ENCODE measurements around the gene TECPR1. TPM values are rescaled to one million over a fixed set of nuclear protein-coding genes. Genes with fewer than 3 reads are reported as not detected.

Gene TECPR1
- total and polyA plus RNA-seq, 4 donors: 16.7 to 73.6 (median 31.8) TPM

DNA sequence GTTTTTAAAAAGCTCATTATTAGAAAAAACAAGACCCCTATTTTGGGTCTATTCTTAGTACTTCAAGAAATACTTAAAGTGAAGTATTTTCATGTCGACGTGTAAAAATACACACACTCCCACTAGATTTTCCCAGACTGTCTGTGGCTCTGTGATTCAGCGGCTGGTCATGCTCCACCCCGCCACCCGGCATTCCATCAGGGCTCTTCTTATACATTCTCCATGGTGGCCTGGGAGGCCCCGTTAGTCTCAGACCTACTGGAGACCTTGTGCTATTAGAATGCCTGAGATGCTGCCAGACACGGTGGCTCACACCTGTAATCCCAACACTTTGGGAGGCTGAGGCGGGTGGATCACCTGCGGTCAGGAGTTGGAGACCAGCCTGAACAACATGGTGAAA, 13.1 kb downstream of the TECPR1 start:
- Histone ChIP-seq H3K9me3 (ENCODE audit: control insufficient read depth in 4 of 4, insufficient read depth in 3 of 4, low read length in 3 of 4) (peaks cover 0 to 2% (median 0%) of the 10 kb centered on the region in 4 donors), H3K4me3 (no peak overlapping the region), H3K27ac (ENCODE audit: low read depth in 1 of 2, low read length in 1 of 2) (no peak overlapping the region), H3K9ac (ENCODE audit: insufficient read depth in 1 of 2, low read length in 2 of 2) (no peak overlapping the region), H3K27me3 (ENCODE audit: control insufficient read depth in 3 of 3, insufficient read depth in 3 of 3, low read length in 2 of 3) (no peaks in the 10 kb centered on the region), H3K36me3 (ENCODE audit: control insufficient read depth in 4 of 4, insufficient read depth in 4 of 4, low read length in 4 of 4) (peaks cover 0 to 43% (median 2%) of the 10 kb centered on the region in 4 donors), H3K4me1 (ENCODE audit: control insufficient read depth in 5 of 5, insufficient read depth in 5 of 5, low read length in 5 of 5) (no peaks in the 10 kb centered on the region)
- 95 to 96% methylated on average over 9 of the region's 9 CpGs for WGBS, 2 donors
- DNase-seq (no peak), ATAC-seq (ENCODE audit: insufficient read depth, low FRiP score) (no peak)
- TF ChIP-seq, protein P1, sequence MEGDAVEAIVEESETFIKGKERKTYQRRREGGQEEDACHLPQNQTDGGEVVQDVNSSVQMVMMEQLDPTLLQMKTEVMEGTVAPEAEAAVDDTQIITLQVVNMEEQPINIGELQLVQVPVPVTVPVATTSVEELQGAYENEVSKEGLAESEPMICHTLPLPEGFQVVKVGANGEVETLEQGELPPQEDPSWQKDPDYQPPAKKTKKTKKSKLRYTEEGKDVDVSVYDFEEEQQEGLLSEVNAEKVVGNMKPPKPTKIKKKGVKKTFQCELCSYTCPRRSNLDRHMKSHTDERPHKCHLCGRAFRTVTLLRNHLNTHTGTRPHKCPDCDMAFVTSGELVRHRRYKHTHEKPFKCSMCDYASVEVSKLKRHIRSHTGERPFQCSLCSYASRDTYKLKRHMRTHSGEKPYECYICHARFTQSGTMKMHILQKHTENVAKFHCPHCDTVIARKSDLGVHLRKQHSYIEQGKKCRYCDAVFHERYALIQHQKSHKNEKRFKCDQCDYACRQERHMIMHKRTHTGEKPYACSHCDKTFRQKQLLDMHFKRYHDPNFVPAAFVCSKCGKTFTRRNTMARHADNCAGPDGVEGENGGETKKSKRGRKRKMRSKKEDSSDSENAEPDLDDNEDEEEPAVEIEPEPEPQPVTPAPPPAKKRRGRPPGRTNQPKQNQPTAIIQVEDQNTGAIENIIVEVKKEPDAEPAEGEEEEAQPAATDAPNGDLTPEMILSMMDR (IDR thresholded peaks at IDR 0.05; ENCODE audit: control extremely low read depth, extremely low read depth): no peak

DNA sequence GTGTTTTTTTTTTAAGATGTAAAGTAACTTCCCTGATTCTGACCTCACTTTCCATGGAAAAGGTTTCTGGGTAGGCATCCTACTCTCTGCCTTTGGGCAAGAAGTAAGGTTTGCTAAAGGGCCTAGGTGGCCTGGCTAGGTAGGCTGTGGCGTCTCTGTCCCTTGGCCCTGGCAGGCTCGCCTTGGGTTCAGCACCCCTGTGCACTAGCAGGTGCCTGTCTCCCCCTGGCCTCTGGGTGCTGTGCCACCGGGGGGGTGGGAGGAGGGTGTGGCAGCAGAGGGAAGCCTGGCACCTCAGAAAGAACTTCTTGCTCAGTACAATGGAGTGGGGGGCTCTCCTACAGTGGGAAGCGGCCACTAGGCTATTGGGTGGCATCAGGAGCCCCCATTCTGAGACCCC, 14.0 kb downstream of the TECPR1 start:
- TF ChIP-seq, protein P1 (IDR thresholded peaks at IDR 0.05; ENCODE audit: control extremely low read depth, extremely low read depth): no peak
- no peak for ATAC-seq (ENCODE audit: insufficient read depth, low FRiP score)
- Histone ChIP-seq H3K9ac (ENCODE audit: insufficient read depth in 1 of 2, low read length in 2 of 2) (no peak overlapping the region), H3K4me3 (no peak overlapping the region), H3K9me3 (ENCODE audit: control insufficient read depth in 4 of 4, insufficient read depth in 3 of 4, low read length in 3 of 4) (peaks cover 0 to 2% (median 0%) of the 10 kb centered on the region in 4 donors), H3K36me3 (ENCODE audit: control insufficient read depth in 4 of 4, insufficient read depth in 4 of 4, low read length in 4 of 4) (peaks cover 0 to 46% (median 2%) of the 10 kb centered on the region in 4 donors), H3K27ac (ENCODE audit: low read depth in 1 of 2, low read length in 1 of 2) (no peak overlapping the region), H3K27me3 (ENCODE audit: control insufficient read depth in 3 of 3, insufficient read depth in 3 of 3, low read length in 2 of 3) (no peaks in the 10 kb centered on the region), H3K4me1 (ENCODE audit: control insufficient read depth in 5 of 5, insufficient read depth in 5 of 5, low read length in 5 of 5) (no peaks in the 10 kb centered on the region)
- 98% methylated on average over 4 of the region's 4 CpGs for WGBS, 2 donors
- no peak for DNase-seq

DNA sequence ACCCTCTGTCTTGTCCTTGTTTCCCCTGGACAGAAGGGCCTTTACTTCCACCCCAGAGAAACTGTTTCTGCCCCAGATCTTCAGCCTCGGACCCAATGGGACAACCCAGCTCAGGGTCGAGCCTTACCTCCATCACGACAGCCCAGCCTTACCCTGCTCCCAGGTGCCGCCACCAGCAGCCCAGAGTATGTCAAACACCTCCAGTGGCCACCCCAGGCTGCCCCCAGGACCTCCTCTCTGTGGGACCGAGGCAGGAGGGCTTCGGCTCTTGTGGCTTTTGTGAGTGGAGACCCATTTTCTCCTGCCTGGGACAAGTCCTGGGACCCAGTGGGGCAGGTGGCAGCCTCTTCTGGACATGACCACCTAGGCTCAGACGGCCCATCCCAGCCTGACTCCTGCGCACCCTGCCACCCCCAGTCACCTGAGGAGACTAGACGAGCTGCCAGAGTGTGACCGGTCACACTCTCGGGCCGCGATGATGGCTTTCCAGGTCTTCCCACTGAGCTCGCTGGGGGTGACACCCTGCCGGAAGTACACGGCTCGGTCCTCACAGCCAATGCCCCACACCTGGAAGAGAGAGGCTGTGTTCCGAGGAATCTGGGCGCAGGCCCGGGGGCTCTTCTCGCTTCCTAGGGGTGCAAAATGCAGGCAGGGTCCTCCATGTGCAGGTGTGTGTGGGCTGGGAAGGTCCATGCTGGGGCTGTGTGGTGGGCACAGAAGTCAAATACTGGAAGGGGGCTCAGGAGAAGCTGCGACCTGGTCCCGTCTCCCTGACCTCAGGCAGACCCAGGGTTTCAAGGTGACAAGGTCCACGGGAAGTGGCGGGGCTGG, 15.5 kb downstream of the TECPR1 start:
- Histone ChIP-seq H3K9me3 (ENCODE audit: control insufficient read depth in 4 of 4, insufficient read depth in 3 of 4, low read length in 3 of 4) (peaks cover 0 to 2% (median 0%) of the 10 kb centered on the region in 4 donors), H3K9ac (ENCODE audit: insufficient read depth in 1 of 2, low read length in 2 of 2) (no peak overlapping the region), H3K4me1 (ENCODE audit: control insufficient read depth in 5 of 5, insufficient read depth in 5 of 5, low read length in 5 of 5) (no peaks in the 10 kb centered on the region), H3K27ac (ENCODE audit: low read depth in 1 of 2, low read length in 1 of 2) (no peak overlapping the region), H3K27me3 (ENCODE audit: control insufficient read depth in 3 of 3, insufficient read depth in 3 of 3, low read length in 2 of 3) (no peaks in the 10 kb centered on the region), H3K4me3 (no peak overlapping the region), H3K36me3 (ENCODE audit: control insufficient read depth in 4 of 4, insufficient read depth in 4 of 4, low read length in 4 of 4) (peaks cover 0 to 55% (median 2%) of the 10 kb centered on the region in 4 donors)
- 94 to 96% methylated on average over 25 of the region's 25 CpGs for WGBS, 2 donors
- TF ChIP-seq, protein P1 (IDR thresholded peaks at IDR 0.05; ENCODE audit: control extremely low read depth, extremely low read depth): no peak
- ATAC-seq (ENCODE audit: insufficient read depth, low FRiP score) (no peak), DNase-seq (no peak)
